IMR-90 (cell line): Measurements from ENCODE around the gene TTC21B. TPM values are rescaled to one million over a fixed set of nuclear protein-coding genes. Genes with fewer than 3 reads are reported as not detected.
A peak's percentile ranks its signal among the peaks of the same experiment; 100 is the strongest.

Experiments used
- ATAC-seq: fragments of 200-7000 bp; cut with Tn5 transposase; 2 replicates; pipeline ENCODE4 v1.9.1; 2020; ENCODE audit warnings: low read depth, mild to moderate bottlenecking, moderate library complexity
- BruUV-seq: library from RNA; stranded (reverse); fragments of 400-500 nt; replicated peaks from 2 replicates; lab custom pipeline; 2021; lab: Mats Ljungman, UMichigan
- CTCF ChIA-PET: fragments of 300-600 bp; formaldehyde crosslinking; extraction: SDS; loops from one replicate; lab custom pipeline; 2021; ENCODE audit warnings: antibody characterized with exemption; lab: Yijun Ruan, JAX
- POLR2A ChIA-PET: fragments of 300-600 bp; sonication (Branson Sonifier 250); formaldehyde crosslinking; loops from one replicate; lab custom pipeline; 2022; ENCODE audit warnings: antibody characterized with exemption; ENCODE audit not compliant: unreplicated experiment; lab: Charles Lee
- DNase-seq: peaks from one replicate; pipeline ENCODE4 v3.0.0; 2013
- H2AFZ ChIP-seq: replicated peaks from 2 replicates; pipeline ENCODE3; 2013; ENCODE audit warnings: low read length, mild to moderate bottlenecking; ENCODE audit not compliant: poor library complexity
- H2AK5ac ChIP-seq: 2 replicates; pipeline ENCODE4 v1.6.1; 2013; ENCODE audit warnings: low read depth, low read length, inconsistent platforms
- H2AK9ac ChIP-seq: replicated peaks from 2 replicates; pipeline ENCODE3; 2013; ENCODE audit warnings: mild to moderate bottlenecking, low read depth, low read length, moderate library complexity; ENCODE audit not compliant: poor library complexity
- H2BK120ac ChIP-seq: 2 replicates; pipeline ENCODE4 v1.6.1; 2013; ENCODE audit warnings: low read depth, low read length, inconsistent platforms
- H2BK15ac ChIP-seq: 3 replicates; pipeline ENCODE4 v1.6.1; 2013; ENCODE audit warnings: low read depth, low read length, inconsistent platforms
- H2BK20ac ChIP-seq: 2 replicates; pipeline ENCODE4 v1.6.1; 2013; ENCODE audit warnings: low read depth, mild to moderate bottlenecking, inconsistent platforms, low read length, moderate library complexity
- H2BK5ac ChIP-seq: 2 replicates; pipeline ENCODE4 v1.6.1; 2013; ENCODE audit warnings: mild to moderate bottlenecking, low read depth, low read length, inconsistent platforms; ENCODE audit not compliant: poor library complexity, severe bottlenecking
- H3K14ac ChIP-seq: replicated peaks from 2 replicates; pipeline ENCODE4 v1.6.1; 2013; ENCODE audit warnings: low read depth, low read length, inconsistent platforms
- H3K18ac ChIP-seq: 2 replicates; pipeline ENCODE4 v1.6.1; 2013; ENCODE audit warnings: low read depth, low read length, control low read depth
- H3K23ac ChIP-seq: 2 replicates; pipeline ENCODE4 v1.6.1; 2013; ENCODE audit warnings: low read depth, low read length, inconsistent platforms
- H3K27ac ChIP-seq: 2 replicates; pipeline ENCODE4 v1.5.1; 2013; ENCODE audit warnings: mild to moderate bottlenecking, control low read depth, low read length; ENCODE audit not compliant: insufficient read depth
- H3K27me3 ChIP-seq: 2 replicates; pipeline ENCODE4 v1.6.1; 2013; ENCODE audit warnings: low read length; ENCODE audit not compliant: control insufficient read depth, insufficient read depth
- H3K36me3 ChIP-seq: 2 replicates; pipeline ENCODE4 v1.6.1; 2013; ENCODE audit warnings: low read length, mixed read lengths; ENCODE audit not compliant: control insufficient read depth, insufficient read depth
- H3K4ac ChIP-seq: 2 replicates; pipeline ENCODE4 v1.6.1; 2013; ENCODE audit warnings: low read depth, low read length, inconsistent platforms
- H3K4me1 ChIP-seq: 2 replicates; pipeline ENCODE4 v1.6.1; 2013; ENCODE audit warnings: low read length, mixed read lengths; ENCODE audit not compliant: control insufficient read depth, insufficient read depth
- H3K4me2 ChIP-seq: 2 replicates; pipeline ENCODE4 v1.6.1; 2013; ENCODE audit warnings: low read depth, mild to moderate bottlenecking, control low read depth, low read length, moderate library complexity
- H3K4me3 ChIP-seq: 2 replicates; pipeline ENCODE4 v1.5.1; 2013; ENCODE audit warnings: low read depth, mild to moderate bottlenecking, control low read depth, low read length, moderate library complexity; ENCODE audit not compliant: insufficient read depth
- H3K56ac ChIP-seq: 2 replicates; pipeline ENCODE4 v1.6.1; 2013; ENCODE audit warnings: low read length, inconsistent platforms; ENCODE audit not compliant: insufficient read depth; ENCODE audit errors: extremely low read depth
- H3K79me1 ChIP-seq, 2 experiments: 2 replicates each; pipeline ENCODE4 v1.6.1; 2013; ENCODE audit warnings: low read length in 2 of 2, inconsistent platforms in 1 of 2, low read depth in 1 of 2
- H3K9ac ChIP-seq: 2 replicates; pipeline ENCODE4 v1.6.1; 2013; ENCODE audit warnings: low read depth, low read length, control low read depth
- H3K9me1 ChIP-seq: 2 replicates; pipeline ENCODE4 v1.6.1; 2013; ENCODE audit warnings: low read length, inconsistent platforms; ENCODE audit not compliant: insufficient read depth
- H3K9me3 ChIP-seq: 2 replicates; pipeline ENCODE4 v1.6.1; 2013; ENCODE audit warnings: low read length; ENCODE audit not compliant: control insufficient read depth, insufficient read depth
- H4K20me1 ChIP-seq: 2 replicates; pipeline ENCODE4 v1.6.1; 2013; ENCODE audit warnings: low read length, inconsistent platforms; ENCODE audit not compliant: insufficient read depth
- H4K5ac ChIP-seq: 2 replicates; pipeline ENCODE4 v1.6.1; 2013; ENCODE audit warnings: mild to moderate bottlenecking, low read depth, low read length, control low read depth
- H4K8ac ChIP-seq, 2 experiments: 2 replicates each; pipeline ENCODE4 v1.6.1; 2013; ENCODE audit warnings: low read depth in 2 of 2, low read length in 2 of 2, control low read depth in 1 of 2, inconsistent platforms in 1 of 2
- H4K91ac ChIP-seq: 2 replicates; pipeline ENCODE4 v1.6.1; 2013; ENCODE audit warnings: low read depth, low read length, inconsistent platforms; ENCODE audit not compliant: insufficient read depth
- BHLHE40 ChIP-seq: fragments of 150-350 bp; IDR thresholded peaks from 2 replicates; pipeline ENCODE4 v1.6.1; 2016; ENCODE audit warnings: mild to moderate bottlenecking, low read depth, low read length
- CEBPB ChIP-seq: IDR thresholded peaks from 2 replicates; pipeline ENCODE4 v1.6.1; 2012; ENCODE audit warnings: low read depth, low read length, improper control_type of control experiment
- ELK1 ChIP-seq: fragments of 150-350 bp; IDR thresholded peaks from 2 replicates; pipeline ENCODE4 v1.6.1; 2016; ENCODE audit warnings: low read depth, mild to moderate bottlenecking, low read length, moderate library complexity, borderline replicate concordance
- FOS ChIP-seq: fragments of 150-350 bp; IDR thresholded peaks from 2 replicates; pipeline ENCODE4 v1.6.1; 2016; ENCODE audit warnings: low read depth, low read length
- MAZ ChIP-seq: IDR thresholded peaks from 2 replicates; pipeline ENCODE4 v1.6.1; 2012; ENCODE audit warnings: low read depth, mild to moderate bottlenecking, low read length, improper control_type of control experiment, moderate library complexity, borderline replicate concordance
- NFE2L2 ChIP-seq: fragments of 150-350 bp; IDR thresholded peaks from 2 replicates; pipeline ENCODE4 v1.6.1; 2016; ENCODE audit warnings: low read depth, mild to moderate bottlenecking, low read length
- POLR2A ChIP-seq: IDR thresholded peaks from 2 replicates; pipeline ENCODE4 v1.6.1; 2012; ENCODE audit warnings: mild to moderate bottlenecking, low read depth, low read length
- RCOR1 ChIP-seq: IDR thresholded peaks from 2 replicates; pipeline ENCODE4 v1.6.1; 2012; ENCODE audit warnings: mild to moderate bottlenecking, low read length, improper control_type of control experiment; ENCODE audit not compliant: insufficient replicate concordance
- RFX5 ChIP-seq: IDR thresholded peaks from 2 replicates; pipeline ENCODE4 v1.8.0; 2012; ENCODE audit warnings: low read depth, mild to moderate bottlenecking, low read length, moderate library complexity
- SMC3 ChIP-seq: fragments of 150-350 bp; IDR thresholded peaks from 2 replicates; pipeline ENCODE4 v1.6.1; 2016; ENCODE audit warnings: low read depth, mild to moderate bottlenecking, antibody characterized with exemption, low read length, moderate library complexity
- USF2 ChIP-seq: fragments of 150-350 bp; IDR thresholded peaks from 2 replicates; pipeline ENCODE4 v1.6.1; 2017; ENCODE audit warnings: mild to moderate bottlenecking, antibody characterized with exemption, low read length, low read depth
- WGBS, 2 experiments: methylation state at CpG; one replicate each; pipeline versions ENCODE4 v1.1.5 to v1.1.7; 2013; ENCODE audit warnings: missing lambda C conversion rate in 2 of 2; ENCODE audit not compliant: insufficient read length in 1 of 2; ENCODE audit errors: extremely low coverage in 2 of 2; 5-methylcytosine and 5-hydroxymethylcytosine counted together
- dilution Hi-C: fragments of 300-500 bp; cut with HindIII; formaldehyde crosslinking; loops from one replicate; pipeline ENCODE4 v1.14.3; 2018; ENCODE audit warnings: low sequenced_read_pairs; ENCODE audit not compliant: unreplicated experiment
- in situ Hi-C: fragments of 300-500 bp; cut with MboI; formaldehyde crosslinking; loops from 3 replicates; pipeline ENCODE4 v1.14.3; 2019; ENCODE audit warnings: low sequenced_read_pairs, inconsistent platforms, mixed read lengths
- intact Hi-C: fragments of 100-400 bp; cut with micrococcal nuclease; formaldehyde crosslinking; loops from 2 replicates; pipeline ENCODE4 v1.10.0; 2022
- polyA plus RNA-seq, 3 experiments: library from polyadenylated mRNA; depleted of rRNA; stranded (reverse); fragments of >200 nt; gene quantifications; 2 replicates each; pipeline ENCODE4 v1.2.3, GENCODE V29; 2012; ENCODE audit warnings: low replicate concordance in 1 of 3
- total RNA-seq: library from RNA; depleted of rRNA; stranded (reverse); fragments of >200 nt; gene quantifications from 2 replicates; pipeline ENCODE4 v1.2.3, GENCODE V29; 2012
- TF ChIP-seq, protein P1 (sequence below): conservative IDR thresholded peaks from 2 replicates; pipeline ENCODE4 v1.5.1; 2012; ENCODE audit warnings: mild to moderate bottlenecking, low read depth, low read length, improper control_type of control experiment

The TTC21B gene
- total and polyA plus RNA-seq, 2 of the 4 experiments (the other 2 are of a cell fraction) = 8.0 to 17.2 TPM

GRCh38 chr2:165950438-165950837 lies 3.1 kb downstream of the TTC21B start:
- no peak overlapping the region for H2BK20ac ChIP-seq
- no peak overlapping the region for H3K4me3 ChIP-seq
- no peak overlapping the region for H3K4me2 ChIP-seq
- H3K9ac ChIP-seq = no peak overlapping the region
- BruUV-seq = no TSS peak
- no peak overlapping the region for H2AFZ ChIP-seq
- intact Hi-C loops = loop anchor here (5.0 kb wide), 1 partner anchor 472 kb away; no protein-coding TSS in a partner anchor
- H3K18ac ChIP-seq = no peak overlapping the region
- H3K4ac ChIP-seq = no peak overlapping the region
- dilution Hi-C loops = no loop called here
- H2BK15ac ChIP-seq = no peak overlapping the region
- TF ChIP-seq NFE2L2 (no peak), MAZ (no peak), RCOR1 (no peak), RFX5 (no peak), SMC3 (no peak), FOS (no peak), ELK1 (no peak), CEBPB (no peak), POLR2A (no peak), BHLHE40 (no peak), USF2 (no peak)
- TF ChIP-seq, protein P1, sequence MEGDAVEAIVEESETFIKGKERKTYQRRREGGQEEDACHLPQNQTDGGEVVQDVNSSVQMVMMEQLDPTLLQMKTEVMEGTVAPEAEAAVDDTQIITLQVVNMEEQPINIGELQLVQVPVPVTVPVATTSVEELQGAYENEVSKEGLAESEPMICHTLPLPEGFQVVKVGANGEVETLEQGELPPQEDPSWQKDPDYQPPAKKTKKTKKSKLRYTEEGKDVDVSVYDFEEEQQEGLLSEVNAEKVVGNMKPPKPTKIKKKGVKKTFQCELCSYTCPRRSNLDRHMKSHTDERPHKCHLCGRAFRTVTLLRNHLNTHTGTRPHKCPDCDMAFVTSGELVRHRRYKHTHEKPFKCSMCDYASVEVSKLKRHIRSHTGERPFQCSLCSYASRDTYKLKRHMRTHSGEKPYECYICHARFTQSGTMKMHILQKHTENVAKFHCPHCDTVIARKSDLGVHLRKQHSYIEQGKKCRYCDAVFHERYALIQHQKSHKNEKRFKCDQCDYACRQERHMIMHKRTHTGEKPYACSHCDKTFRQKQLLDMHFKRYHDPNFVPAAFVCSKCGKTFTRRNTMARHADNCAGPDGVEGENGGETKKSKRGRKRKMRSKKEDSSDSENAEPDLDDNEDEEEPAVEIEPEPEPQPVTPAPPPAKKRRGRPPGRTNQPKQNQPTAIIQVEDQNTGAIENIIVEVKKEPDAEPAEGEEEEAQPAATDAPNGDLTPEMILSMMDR = no peak
- H2BK5ac ChIP-seq = no peak overlapping the region
- no peak for DNase-seq
- peaks cover 5% of the 10 kb centered on the region for H3K9me1 ChIP-seq
- H2BK120ac ChIP-seq = no peak overlapping the region
- H3K56ac ChIP-seq = no peak overlapping the region
- peak overlapping the region; percentile 61; the same call in 1 of the 2 replicates for H3K23ac ChIP-seq
- H4K5ac ChIP-seq = no peak overlapping the region
- no peaks in the 10 kb centered on the region for H3K27me3 ChIP-seq
- H4K20me1 ChIP-seq = peaks cover 3% of the 10 kb centered on the region
- ChIA-PET CTCF (no interaction called here), POLR2A (no interaction called here)
- no peaks in the 10 kb centered on the region for H3K4me1 ChIP-seq
- no CpG with 5 or more reads among the region's 3 CpGs for WGBS, 2 experiments
- H3K79me1 ChIP-seq = peaks cover 18 to 28% of the 10 kb centered on the region in 2 experiments
- peaks cover 1% of the 10 kb centered on the region; the same call in 1 of the 2 replicates for H3K36me3 ChIP-seq
- H3K9me3 ChIP-seq = no peaks in the 10 kb centered on the region
- no peak overlapping the region for H3K14ac ChIP-seq
- in situ Hi-C loops = loop anchor here (25.0 kb wide), 1 partner anchor 462 kb away; no protein-coding TSS in a partner anchor
- no peak overlapping the region for H4K91ac ChIP-seq
- no peak overlapping the region for H4K8ac ChIP-seq
- no peak overlapping the region for H3K27ac ChIP-seq
- H2AK9ac ChIP-seq = no peak overlapping the region
- no peak for ATAC-seq
- H2AK5ac ChIP-seq = no peak overlapping the region
